ENCODE results near the gene PTEN.
"Not testable (repeated sequence)": the region's sequence is repeated elsewhere in the genome, so short reads cannot be mapped to it uniquely, and the experiment has no call there.

The PTEN gene

DNA sequence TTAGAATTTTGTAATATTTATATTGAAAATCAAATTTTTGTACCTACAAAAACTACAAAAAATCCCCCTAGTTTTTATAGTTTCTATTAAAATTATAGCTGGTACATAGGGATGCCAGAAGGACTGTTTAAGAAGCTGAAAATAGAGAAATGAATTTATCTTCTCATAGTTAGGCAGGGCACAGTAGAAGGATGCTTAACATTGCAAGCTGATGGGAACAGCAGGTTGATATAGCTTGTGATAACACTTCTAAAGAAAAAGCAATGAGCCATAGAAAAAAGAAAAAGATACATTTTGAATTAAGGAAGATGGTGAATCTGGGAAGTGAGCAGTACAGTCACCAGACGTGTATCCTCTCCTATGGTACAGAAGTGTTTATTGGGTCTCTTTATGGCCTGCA lies 32.0 kb downstream of the PTEN start:
- TF ChIP-seq, protein P1, sequence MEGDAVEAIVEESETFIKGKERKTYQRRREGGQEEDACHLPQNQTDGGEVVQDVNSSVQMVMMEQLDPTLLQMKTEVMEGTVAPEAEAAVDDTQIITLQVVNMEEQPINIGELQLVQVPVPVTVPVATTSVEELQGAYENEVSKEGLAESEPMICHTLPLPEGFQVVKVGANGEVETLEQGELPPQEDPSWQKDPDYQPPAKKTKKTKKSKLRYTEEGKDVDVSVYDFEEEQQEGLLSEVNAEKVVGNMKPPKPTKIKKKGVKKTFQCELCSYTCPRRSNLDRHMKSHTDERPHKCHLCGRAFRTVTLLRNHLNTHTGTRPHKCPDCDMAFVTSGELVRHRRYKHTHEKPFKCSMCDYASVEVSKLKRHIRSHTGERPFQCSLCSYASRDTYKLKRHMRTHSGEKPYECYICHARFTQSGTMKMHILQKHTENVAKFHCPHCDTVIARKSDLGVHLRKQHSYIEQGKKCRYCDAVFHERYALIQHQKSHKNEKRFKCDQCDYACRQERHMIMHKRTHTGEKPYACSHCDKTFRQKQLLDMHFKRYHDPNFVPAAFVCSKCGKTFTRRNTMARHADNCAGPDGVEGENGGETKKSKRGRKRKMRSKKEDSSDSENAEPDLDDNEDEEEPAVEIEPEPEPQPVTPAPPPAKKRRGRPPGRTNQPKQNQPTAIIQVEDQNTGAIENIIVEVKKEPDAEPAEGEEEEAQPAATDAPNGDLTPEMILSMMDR (IDR thresholded peaks at IDR 0.05; ENCODE audit: low read depth, low read length): no peak
- no peak overlapping the region for H3K4me3 ChIP-seq (ENCODE audit: low read depth, low read length)

DNA sequence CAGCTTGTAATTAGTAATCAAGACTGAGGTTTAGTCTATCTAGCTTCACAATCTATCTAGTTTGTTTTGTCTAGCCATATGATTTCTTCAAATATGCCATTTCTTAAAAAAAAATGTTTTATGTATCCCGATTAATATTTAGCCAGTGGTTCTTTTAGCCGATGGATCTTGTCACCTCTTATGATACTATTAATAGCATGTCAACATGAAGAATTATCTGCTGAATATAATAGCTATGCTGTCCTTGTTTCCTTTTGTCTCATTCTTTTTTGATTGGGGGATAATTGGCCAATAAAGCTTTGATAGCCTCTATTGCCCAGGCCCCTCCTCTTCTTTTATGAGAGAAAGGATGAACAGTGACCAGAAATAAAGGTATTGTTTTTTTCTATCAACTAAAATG lies 32.8 kb downstream of the PTEN start:
- TF ChIP-seq, protein P1 (IDR thresholded peaks at IDR 0.05; ENCODE audit: low read depth, low read length): no peak
- no peak overlapping the region for H3K4me3 ChIP-seq (ENCODE audit: low read depth, low read length)

DNA sequence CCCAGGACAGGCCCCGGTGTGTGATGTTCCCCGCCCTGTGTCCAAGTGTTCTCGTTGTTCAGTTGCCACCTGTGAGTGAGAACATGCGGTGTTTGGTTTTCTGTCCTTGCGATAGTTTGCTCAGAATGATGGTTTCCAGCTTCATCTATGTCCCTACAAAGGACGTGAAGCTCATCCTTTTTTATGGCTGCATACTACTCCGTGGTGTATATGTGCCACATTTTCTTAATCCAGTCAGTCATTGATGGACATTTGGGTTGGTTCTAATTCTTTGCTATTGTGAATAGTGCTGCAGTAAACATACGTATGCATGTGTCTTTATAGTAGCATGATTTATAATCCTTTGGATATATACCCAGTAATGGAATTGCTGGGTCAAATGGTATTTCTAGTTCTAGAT lies 34.5 kb downstream of the PTEN start:
- not testable (repeated sequence) for H3K4me3 ChIP-seq (ENCODE audit: low read depth, low read length)

DNA sequence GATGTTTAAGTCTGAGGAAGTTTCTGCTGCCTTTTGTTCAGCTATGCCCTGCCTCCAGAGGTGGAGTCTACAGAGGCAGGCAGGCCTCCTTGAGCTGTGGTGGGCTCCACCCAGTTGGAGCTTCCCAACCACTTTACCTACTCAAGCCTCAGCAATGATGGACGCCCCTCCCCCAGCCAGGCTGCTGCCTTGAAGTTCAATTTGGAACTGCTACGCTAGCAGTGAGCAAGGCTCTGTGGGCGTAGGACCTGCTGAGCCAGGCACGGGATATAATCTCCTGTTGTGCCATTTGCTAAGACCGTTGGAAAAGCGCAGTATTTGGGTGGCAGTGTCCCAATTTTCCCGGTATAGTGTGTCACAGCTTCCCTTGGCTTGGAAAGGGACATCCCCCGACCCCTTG lies 40.0 kb downstream of the PTEN start:
- H3K4me3 ChIP-seq (ENCODE audit: low read depth, low read length): not testable (repeated sequence)

DNA sequence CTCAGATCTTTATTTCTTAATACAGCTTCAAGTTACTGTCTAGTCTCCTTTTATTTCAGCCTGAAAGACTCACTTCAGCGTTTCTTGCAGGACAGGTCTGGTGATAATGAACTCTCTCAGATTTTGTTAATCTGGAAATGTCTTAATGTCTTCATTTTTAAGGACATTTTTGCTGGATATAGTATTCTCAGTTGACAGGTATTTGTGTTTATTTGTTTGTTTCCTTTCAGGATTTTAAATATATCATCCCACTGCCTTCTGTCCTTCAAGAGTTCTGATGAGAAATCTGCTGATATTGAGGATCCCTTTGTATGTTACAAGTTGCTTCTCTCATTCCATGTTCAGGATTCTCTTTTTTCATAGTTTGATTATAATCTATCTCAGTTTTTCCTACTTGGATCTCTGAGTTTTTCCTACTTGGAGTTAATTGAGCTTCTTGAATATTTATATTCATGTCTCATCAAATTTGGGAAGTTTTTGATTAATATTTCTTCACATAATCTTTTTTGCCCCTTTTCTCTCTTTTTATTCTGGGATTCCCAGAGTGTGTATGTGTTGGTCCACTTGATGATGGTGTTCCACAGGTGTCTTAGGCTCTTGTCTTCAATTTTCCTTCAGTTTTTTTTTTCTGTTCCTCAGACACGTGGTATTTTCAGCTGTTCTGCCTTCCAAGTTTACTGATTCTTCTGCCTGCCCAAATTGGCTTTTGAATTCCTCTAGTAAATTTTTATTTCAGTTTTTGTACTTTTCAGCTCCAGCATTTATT lies 49.9 kb downstream of the PTEN start:
- H3K4me3 ChIP-seq (ENCODE audit: low read depth, low read length): no peak overlapping the region
- TF ChIP-seq, protein P1 (IDR thresholded peaks at IDR 0.05; ENCODE audit: low read depth, low read length): no peak

DNA sequence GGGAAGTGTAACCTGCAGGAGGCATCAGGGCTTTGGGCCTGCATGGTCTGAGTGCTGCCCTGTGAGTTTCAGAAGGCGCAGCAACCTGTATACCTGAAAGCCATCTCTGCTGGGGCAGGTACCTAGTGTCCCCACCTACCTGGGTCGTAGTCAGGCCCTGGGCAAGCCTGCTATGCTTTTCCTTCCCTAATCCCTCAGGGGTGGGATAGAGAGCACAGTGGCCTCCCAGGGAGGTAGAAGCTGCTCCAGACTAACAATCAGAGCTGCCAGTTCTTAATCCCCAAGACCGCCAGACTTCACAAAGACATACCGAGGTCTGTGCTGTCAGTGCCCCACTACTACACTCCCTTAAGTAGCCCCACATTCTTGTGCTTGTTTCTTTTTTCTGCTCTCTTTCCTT lies 52.0 kb downstream of the PTEN start:
- TF ChIP-seq, protein P1 (IDR thresholded peaks at IDR 0.05; ENCODE audit: low read depth, low read length): no peak
- no peak overlapping the region for H3K4me3 ChIP-seq (ENCODE audit: low read depth, low read length)

DNA sequence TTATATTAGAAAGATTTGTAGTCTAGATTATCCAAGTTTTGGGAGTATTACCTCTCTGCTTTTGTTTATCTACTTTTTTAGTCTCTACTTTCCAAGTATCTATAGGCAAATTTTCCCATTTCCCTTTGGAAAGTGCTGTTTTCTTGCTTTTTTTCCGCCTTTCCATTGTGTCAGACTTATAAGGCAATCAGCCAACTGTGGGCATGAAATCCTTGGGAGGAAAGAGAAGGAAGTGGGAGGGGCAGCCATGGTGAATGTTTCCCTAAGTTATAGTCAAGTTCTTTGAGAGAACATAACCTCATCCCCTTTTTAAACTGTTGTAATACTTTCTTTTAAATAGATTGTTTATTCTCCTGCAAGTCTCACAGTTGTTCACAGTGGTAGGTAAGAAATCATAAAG lies 52.6 kb downstream of the PTEN start:
- H3K4me3 ChIP-seq (ENCODE audit: low read depth, low read length): no peak overlapping the region
- TF ChIP-seq, protein P1 (IDR thresholded peaks at IDR 0.05; ENCODE audit: low read depth, low read length): no peak

DNA sequence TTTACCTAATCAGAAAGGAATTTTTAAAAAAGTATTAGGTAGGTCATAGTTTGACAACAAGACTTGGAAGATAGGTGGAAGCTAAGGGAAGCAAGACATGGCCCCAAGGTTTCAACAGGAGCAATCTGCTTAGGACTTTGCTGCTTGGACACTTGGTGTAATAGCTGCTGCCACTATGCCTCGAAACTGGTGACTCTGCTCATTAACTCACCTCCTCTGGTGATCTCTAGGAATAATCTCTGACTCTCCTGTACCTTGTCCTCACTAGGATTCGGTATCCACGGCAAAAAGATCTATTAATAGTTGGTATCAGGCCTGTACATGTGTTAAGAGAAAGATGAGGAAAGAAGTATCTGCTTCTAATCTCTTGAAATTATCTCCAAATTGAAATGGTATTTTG lies 53.1 kb downstream of the PTEN start:
- TF ChIP-seq, protein P1 (IDR thresholded peaks at IDR 0.05; ENCODE audit: low read depth, low read length): no peak
- H3K4me3 ChIP-seq (ENCODE audit: low read depth, low read length): no peak overlapping the region
